B cell (primary cell): ENCODE data around the gene RASGRF2.

Experiments used
- EZH2 ChIP-seq: IDR thresholded peaks from 2 replicates; pipeline ENCODE4 v1.6.1; 2012; ENCODE audit warnings: borderline replicate concordance, low read depth, mild to moderate bottlenecking, moderate library complexity, low read length; ENCODE audit not compliant: insufficient read depth, poor library complexity, severe bottlenecking
- TF ChIP-seq, protein P1 (sequence below): fragments of 200-600 bp; IDR thresholded peaks from one replicate; pipeline ENCODE4 v1.8.0; 2022; ENCODE audit warnings: antibody characterized with exemption, mild to moderate bottlenecking

DNA sequence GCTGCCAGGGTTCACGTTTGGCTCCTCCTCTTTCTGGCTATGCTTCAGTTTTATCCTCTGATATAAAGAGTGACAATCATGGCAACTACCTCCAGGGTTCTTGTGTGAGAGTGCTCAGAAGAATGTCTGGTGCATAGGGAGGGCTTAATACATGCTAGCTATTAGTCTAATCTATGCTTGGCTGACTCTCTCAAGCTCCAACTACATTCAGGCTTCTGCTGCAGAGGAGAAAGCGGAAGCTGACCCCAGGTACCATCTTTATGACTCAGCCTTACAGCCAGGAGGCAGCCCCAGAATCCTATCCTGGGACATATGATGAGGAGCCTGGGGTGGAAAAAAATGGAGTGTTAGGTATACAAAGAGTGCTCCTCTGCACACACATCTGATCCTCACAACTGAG is 32.1 kb upstream of the RASGRF2 start:
- TF ChIP-seq, protein P1, sequence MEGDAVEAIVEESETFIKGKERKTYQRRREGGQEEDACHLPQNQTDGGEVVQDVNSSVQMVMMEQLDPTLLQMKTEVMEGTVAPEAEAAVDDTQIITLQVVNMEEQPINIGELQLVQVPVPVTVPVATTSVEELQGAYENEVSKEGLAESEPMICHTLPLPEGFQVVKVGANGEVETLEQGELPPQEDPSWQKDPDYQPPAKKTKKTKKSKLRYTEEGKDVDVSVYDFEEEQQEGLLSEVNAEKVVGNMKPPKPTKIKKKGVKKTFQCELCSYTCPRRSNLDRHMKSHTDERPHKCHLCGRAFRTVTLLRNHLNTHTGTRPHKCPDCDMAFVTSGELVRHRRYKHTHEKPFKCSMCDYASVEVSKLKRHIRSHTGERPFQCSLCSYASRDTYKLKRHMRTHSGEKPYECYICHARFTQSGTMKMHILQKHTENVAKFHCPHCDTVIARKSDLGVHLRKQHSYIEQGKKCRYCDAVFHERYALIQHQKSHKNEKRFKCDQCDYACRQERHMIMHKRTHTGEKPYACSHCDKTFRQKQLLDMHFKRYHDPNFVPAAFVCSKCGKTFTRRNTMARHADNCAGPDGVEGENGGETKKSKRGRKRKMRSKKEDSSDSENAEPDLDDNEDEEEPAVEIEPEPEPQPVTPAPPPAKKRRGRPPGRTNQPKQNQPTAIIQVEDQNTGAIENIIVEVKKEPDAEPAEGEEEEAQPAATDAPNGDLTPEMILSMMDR, result no peak
- no peak for TF ChIP-seq EZH2
